Heart right ventricle (tissue), 16 donors: ENCODE results near the gene ATL2. TPM values are rescaled to one million over a fixed set of nuclear protein-coding genes. Genes with fewer than 3 reads are reported as not detected.

ENCODE experiments used
- ATAC-seq, 8 donors: fragments of 200-7000 bp; cut with Tn5 transposase; one replicate each; pipeline ENCODE4 v1.9.1; 2020; ENCODE audit warnings: mild to moderate bottlenecking in 8 of 8, moderate library complexity in 8 of 8, moderate number of reproducible peaks in 1 of 8
- DNase-seq, 2 donors: peaks; one replicate each; pipeline ENCODE4 v3.0.0-alpha.2; 2020
- H3K27ac ChIP-seq, 10 donors: fragments of 200-600 bp; sonication (generic) in 2 of 10; one replicate each; pipeline versions ENCODE4 v1.5.0 to v1.8.0; 2020 to 2022; ENCODE audit warnings: mild to moderate bottlenecking in 3 of 10
- H3K27me3 ChIP-seq, 7 donors: fragments of 200-600 bp; one replicate each; pipeline ENCODE4 v1.8.0; 2021 to 2022; ENCODE audit warnings: mild to moderate bottlenecking in 2 of 7
- H3K36me3 ChIP-seq, 9 donors: fragments of 200-600 bp; sonication (generic) in 1 of 9; one replicate each; pipeline versions ENCODE4 v1.5.0 to v1.8.0; 2020 to 2022; ENCODE audit warnings: mild to moderate bottlenecking in 2 of 9
- H3K4me1 ChIP-seq, 9 donors: fragments of 200-600 bp; sonication (generic) in 1 of 9; one replicate each; pipeline versions ENCODE4 v1.5.0 to v1.8.0; 2020 to 2022; ENCODE audit warnings: mild to moderate bottlenecking in 4 of 9
- H3K4me3 ChIP-seq, 10 donors: fragments of 200-600 bp; sonication (generic) in 2 of 10; one replicate each; pipeline versions ENCODE4 v1.5.0 to v1.8.0; 2020 to 2022; ENCODE audit warnings: mild to moderate bottlenecking in 7 of 10, moderate library complexity in 2 of 10
- H3K9me3 ChIP-seq, 11 donors: fragments of 200-600 bp in 10 of 11; sonication (generic) in 2 of 11; one replicate each; pipeline versions ENCODE4 v1.5.0 to v1.8.0; 2013 to 2022; ENCODE audit warnings: mild to moderate bottlenecking in 2 of 11, control low read depth in 1 of 11, moderate library complexity in 1 of 11
- WGBS, 2 donors: extraction: QIAGEN DNeasy Blood & Tissue Kit; methylation state at CpG; one replicate each; pipeline ENCODE4 v1.1.7; 2013; ENCODE audit warnings: inconsistent platforms in 1 of 2; 5-methylcytosine and 5-hydroxymethylcytosine counted together
- intact Hi-C, 10 donors: fragments of 100-400 bp; cut with DNase I; formaldehyde crosslinking; loops; one replicate each; pipeline versions ENCODE4 v1.11.1 to v1.14.2; 2022
- polyA plus RNA-seq, 2 donors: library from polyadenylated mRNA; stranded (reverse); fragments of 200-250 nt; gene quantifications; one replicate each; pipeline ENCODE4 v1.2.3, GENCODE V29; 2013
- total RNA-seq, 10 donors: library from RNA; stranded (reverse); fragmentation: NEBNext Ultra II Directional in 3 of 10; extraction: Animal tissue kit (Norgen Biotek cat#: 25700) in 3 of 10; gene quantifications; one replicate each; pipeline versions ENCODE4 v1.2.1 to v1.2.4, GENCODE V29; 2021 to 2023
- TF ChIP-seq, protein P1 (sequence below), 9 donors: fragments of 200-600 bp; sonication (generic) in 2 of 9; IDR thresholded peaks; one replicate each; pipeline versions ENCODE4 v1.5.0 to v1.8.0; 2021 to 2022; ENCODE audit warnings: antibody characterized with exemption in 9 of 9, mild to moderate bottlenecking in 5 of 9, moderate library complexity in 1 of 9
- donor health status: Arrhythmogenic right ventricular cardiomyopathy.
- donor health status: ischemic (EF 13 %, LVEDD 7.1; RV severe dilation, severe dysfunction).
- donor health status: healthy with polysubstance abuse.
- donor health status: DM: no; HTN: yes; CAD: no.
- donor health status: DM: no; HTN: no; CAD: no.
- donor health status: ischemic (EF 25% LVEDD 6.9; RV normal size, moderate dysfunction).
- donor health status: ischemic (EF 25% LVEDD 5.7; RV mildly dilated, moderate dysfunction).
- donor health status: healthy.
- donor health status: DM: yes; HTN: yes; CAD: no.
- donor health status: Ischemic cardiomyopathy.
- donor health status: ischemic (EF 35%, LVEDD 5.7; RV mildly dilated, moderate dysfunction).
- donor health status: nonischemic (EF 11% LVEDD 7.7; RV severe dilation, severe dysfunction).
- donor health status: DM: yes; HTN: yes; CAD: no.
- donor health status: PGD.
- donor health status: ischemic (EF 29% LVEDD 5.4; RV normal size, mild dysfunction).
- donor health status: nonischemic (EF 23%, LVEDD 6.1; RV moderate dilation, normal function).

ATL2 gene
- total and polyA plus RNA-seq, 12 donors: 14.1 to 46.2 (median 30.2) TPM

DNA sequence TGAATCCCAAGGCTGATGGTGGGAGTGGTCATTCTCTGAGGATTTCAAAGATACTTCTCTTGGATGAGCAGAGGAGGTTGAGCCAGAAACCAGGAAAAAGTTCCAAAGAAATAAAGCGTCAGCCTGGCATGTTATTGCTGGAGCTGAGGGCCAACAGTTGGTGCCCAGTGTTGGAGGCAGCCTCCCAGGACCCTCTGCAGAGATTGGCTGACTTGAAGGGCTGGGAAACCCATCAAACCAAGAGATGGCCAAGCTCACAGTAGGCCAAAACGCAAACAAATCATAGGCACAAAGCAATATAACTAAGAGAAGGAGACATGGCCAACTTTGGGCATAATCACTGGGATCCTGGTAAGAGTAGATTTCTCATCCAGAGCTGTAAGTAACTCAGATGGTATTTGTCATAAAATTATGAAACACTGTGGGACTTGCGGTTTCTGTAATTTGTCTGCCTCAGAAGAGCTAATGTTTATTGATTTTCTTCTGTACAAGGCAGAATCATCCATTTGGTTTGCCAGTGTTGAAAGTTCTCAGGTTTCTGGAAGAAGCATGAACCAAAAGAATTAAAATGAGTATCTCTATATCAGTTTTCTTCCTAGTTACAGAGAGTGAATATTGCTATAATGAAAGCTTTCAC is 108.3 kb downstream of the ATL2 start:
- no peaks in the 10 kb centered on the region for H3K9me3 ChIP-seq
- H3K4me1 ChIP-seq: peaks cover 0 to 24% (median 0%) of the 10 kb centered on the region in 9 donors
- DNase-seq (no peak), ATAC-seq (no peak)
- TF ChIP-seq, protein P1, sequence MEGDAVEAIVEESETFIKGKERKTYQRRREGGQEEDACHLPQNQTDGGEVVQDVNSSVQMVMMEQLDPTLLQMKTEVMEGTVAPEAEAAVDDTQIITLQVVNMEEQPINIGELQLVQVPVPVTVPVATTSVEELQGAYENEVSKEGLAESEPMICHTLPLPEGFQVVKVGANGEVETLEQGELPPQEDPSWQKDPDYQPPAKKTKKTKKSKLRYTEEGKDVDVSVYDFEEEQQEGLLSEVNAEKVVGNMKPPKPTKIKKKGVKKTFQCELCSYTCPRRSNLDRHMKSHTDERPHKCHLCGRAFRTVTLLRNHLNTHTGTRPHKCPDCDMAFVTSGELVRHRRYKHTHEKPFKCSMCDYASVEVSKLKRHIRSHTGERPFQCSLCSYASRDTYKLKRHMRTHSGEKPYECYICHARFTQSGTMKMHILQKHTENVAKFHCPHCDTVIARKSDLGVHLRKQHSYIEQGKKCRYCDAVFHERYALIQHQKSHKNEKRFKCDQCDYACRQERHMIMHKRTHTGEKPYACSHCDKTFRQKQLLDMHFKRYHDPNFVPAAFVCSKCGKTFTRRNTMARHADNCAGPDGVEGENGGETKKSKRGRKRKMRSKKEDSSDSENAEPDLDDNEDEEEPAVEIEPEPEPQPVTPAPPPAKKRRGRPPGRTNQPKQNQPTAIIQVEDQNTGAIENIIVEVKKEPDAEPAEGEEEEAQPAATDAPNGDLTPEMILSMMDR (IDR thresholded peaks at IDR 0.05): no peak
- no peak overlapping the region for H3K27ac ChIP-seq
- 94 to 96% methylated on average over 3 of the region's 3 CpGs for WGBS, 2 donors
- H3K36me3 ChIP-seq: no peaks in the 10 kb centered on the region
- intact Hi-C loops: loop anchor here in 1 of 10 donors (10.0 kb wide), 1 partner anchor 84 kb away; no protein-coding TSS in a partner anchor
- H3K4me3 ChIP-seq: no peak overlapping the region
- no peaks in the 10 kb centered on the region for H3K27me3 ChIP-seq

DNA sequence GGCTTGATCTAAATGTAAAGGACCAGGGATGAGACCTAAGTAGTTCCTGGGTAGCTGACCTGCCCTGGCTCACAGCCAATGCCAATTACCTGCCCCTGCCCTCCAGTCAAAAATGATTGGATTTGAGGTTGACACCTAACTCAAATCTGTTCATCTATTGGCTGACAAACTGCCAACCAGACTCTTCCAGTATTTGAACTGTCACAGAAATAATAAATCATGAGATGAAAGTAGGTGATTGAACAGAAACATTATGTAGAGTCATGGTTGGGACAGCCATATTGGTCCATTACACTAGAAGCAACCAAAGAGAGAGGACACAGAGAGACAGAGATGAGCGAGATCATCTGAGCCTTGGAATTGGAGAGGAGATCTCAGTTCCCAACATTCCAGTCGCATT is 109.1 kb downstream of the ATL2 start:
- 98% methylated on average over 2 of the region's 2 CpGs for WGBS, 2 donors
- H3K9me3 ChIP-seq: no peaks in the 10 kb centered on the region
- H3K27me3 ChIP-seq: no peaks in the 10 kb centered on the region
- ATAC-seq (no peak), DNase-seq (no peak)
- no peak overlapping the region for H3K4me3 ChIP-seq
- TF ChIP-seq, protein P1 (IDR thresholded peaks at IDR 0.05): no peak
- intact Hi-C loops: loop anchor here in 1 of 10 donors (10.0 kb wide), 1 partner anchor 83 kb away; no protein-coding TSS in a partner anchor
- peaks cover 0 to 27% (median 0%) of the 10 kb centered on the region in 9 donors for H3K4me1 ChIP-seq
- no peaks in the 10 kb centered on the region for H3K36me3 ChIP-seq
- H3K27ac ChIP-seq: no peak overlapping the region

DNA sequence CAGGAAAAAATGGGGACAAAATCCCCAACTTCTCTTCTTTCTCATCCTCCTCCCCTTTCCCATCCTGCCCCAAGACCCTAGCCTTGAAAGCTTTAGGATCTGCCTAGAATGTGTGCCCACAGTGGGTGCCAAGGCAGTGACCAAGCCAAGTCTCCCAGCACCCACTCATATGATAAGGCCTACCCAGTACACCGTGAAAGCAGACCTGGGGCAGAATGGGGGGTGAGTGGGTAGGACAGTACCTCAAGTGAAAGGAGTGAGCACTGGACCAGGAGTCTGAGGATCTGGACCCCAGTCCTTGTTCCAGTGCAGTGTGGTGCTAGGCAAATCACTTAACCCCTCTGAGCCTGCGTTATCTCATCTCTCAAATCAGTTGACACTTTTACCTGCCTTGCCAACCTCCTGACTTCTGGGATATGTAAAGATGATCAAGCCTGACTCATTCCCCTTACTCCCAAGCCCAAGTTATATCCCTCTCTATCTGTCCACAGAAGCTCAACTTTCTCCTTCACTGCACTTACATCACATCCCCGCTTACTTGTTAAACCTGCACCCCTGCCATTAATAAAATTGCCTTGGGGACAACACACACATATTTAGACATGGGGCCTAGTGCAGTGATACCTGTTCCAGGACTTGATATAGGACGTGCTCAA is 109.7 kb downstream of the ATL2 start:
- Histone ChIP-seq H3K4me3 (no peak overlapping the region), H3K4me1 (peaks cover 0 to 27% (median 0%) of the 10 kb centered on the region in 9 donors), H3K27ac (no peak overlapping the region), H3K27me3 (no peaks in the 10 kb centered on the region), H3K9me3 (no peaks in the 10 kb centered on the region), H3K36me3 (no peaks in the 10 kb centered on the region)
- TF ChIP-seq, protein P1 (IDR thresholded peaks at IDR 0.05): no peak
- DNase-seq (no peak), ATAC-seq (no peak)
- intact Hi-C loops: loop anchor here in 1 of 10 donors (10.0 kb wide), 1 partner anchor 83 kb away; no protein-coding TSS in a partner anchor
- WGBS, 2 donors: 96% methylated on average over 4 of the region's 4 CpGs

DNA sequence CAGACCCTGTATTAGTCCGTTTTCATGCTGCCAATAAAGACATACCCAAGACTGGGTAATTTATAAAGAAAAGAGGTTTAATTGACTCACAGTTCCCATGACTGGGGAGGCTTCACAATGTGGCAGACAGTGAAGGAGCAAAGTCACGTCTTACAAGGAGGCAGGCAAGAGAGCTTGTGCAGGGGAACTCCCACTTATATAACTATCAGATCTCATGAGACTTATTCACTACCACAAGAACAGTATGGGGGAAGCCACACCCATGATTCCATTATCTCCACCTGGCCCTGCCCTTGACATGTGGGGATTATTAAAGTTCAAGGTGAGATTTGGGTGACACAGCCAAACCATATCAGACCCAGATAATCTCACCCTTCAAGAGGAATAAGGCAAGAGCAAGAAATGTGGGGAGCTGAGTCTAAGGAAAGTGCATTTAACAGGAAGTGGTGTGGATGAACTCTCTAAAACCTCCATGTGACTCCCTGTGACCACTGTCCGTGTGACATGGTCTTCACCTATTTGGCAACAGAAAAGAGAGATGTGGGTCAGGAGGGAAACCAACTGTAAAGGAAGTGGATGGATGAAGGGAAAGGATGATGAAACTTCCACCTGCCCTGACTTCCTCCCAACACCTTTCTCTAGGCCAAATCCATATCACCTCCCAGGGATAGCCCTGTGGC is 110.6 kb downstream of the ATL2 start:
- Histone ChIP-seq H3K27me3 (no peaks in the 10 kb centered on the region), H3K4me1 (peaks cover 0 to 28% (median 0%) of the 10 kb centered on the region in 9 donors), H3K9me3 (no peaks in the 10 kb centered on the region), H3K4me3 (no peak overlapping the region), H3K27ac (peak overlapping the region in 4 of 10 donors; percentile 42 to 69 (median 49)), H3K36me3 (no peaks in the 10 kb centered on the region)
- DNase-seq (no peak), ATAC-seq (no peak)
- TF ChIP-seq, protein P1 (IDR thresholded peaks at IDR 0.05): no peak
- intact Hi-C loops: loop anchor here in 1 of 10 donors (10.0 kb wide), 1 partner anchor 82 kb away; no protein-coding TSS in a partner anchor
- 81 to 86% methylated on average over 3 of the region's 3 CpGs for WGBS, 2 donors
